Keratinocyte (primary cell): Measurements from ENCODE around the gene TLCD3B. TPM values are rescaled to one million over a fixed set of nuclear protein-coding genes. Genes with fewer than 3 reads are reported as not detected.

Source experiments
- DNase-seq: peaks from one replicate; pipeline ENCODE4 v3.0.0-alpha.2; 2011; ENCODE audit warnings: low read depth, missing footprints, low spot score
- FAIRE-seq: peaks from 2 replicates; lab custom pipeline; 2011; peaks lifted over from hg19 to GRCh38; lab: Jason Lieb, UNC
- H2AFZ ChIP-seq: 2 replicates; pipeline ENCODE4 v1.6.0; 2012; ENCODE audit warnings: low read length, control low read depth, inconsistent platforms; ENCODE audit not compliant: control insufficient read depth
- H3K27ac ChIP-seq: 2 replicates; pipeline ENCODE4 v1.5.1; 2011; ENCODE audit warnings: low read length; ENCODE audit not compliant: control insufficient read depth, insufficient read depth
- H3K27me3 ChIP-seq: 3 replicates; pipeline ENCODE4 v1.6.0; 2011; ENCODE audit warnings: low read length; ENCODE audit not compliant: control insufficient read depth, insufficient read depth; ENCODE audit errors: extremely low read depth
- H3K36me3 ChIP-seq, 2 experiments: 2 replicates in 1 of 2; 3 replicates in 1 of 2; pipeline ENCODE4 v1.5.1; 2011; ENCODE audit warnings: low read length in 2 of 2, mild to moderate bottlenecking in 1 of 2; ENCODE audit not compliant: control insufficient read depth in 2 of 2, insufficient read depth in 2 of 2; ENCODE audit errors: extremely low read depth in 1 of 2
- H3K4me1 ChIP-seq: 3 replicates; pipeline ENCODE4 v1.5.1; 2011; ENCODE audit warnings: low read length; ENCODE audit not compliant: control insufficient read depth, insufficient read depth; ENCODE audit errors: extremely low read depth
- H3K4me2 ChIP-seq: 3 replicates; pipeline ENCODE4 v1.6.0; 2011; ENCODE audit warnings: low read depth, low read length; ENCODE audit not compliant: control insufficient read depth, insufficient read depth; ENCODE audit errors: extremely low read depth
- H3K4me3 ChIP-seq, 3 experiments: fragments of 200-600 bp in 1 of 3; sonication (generic) in 1 of 3; 2 replicates in 2 of 3; 3 replicates in 1 of 3; pipeline ENCODE4 v1.5.1; 2011 to 2016; ENCODE audit warnings: low read length in 3 of 3, mild to moderate bottlenecking in 3 of 3, control low read depth in 2 of 3, inconsistent platforms in 1 of 3, low read depth in 1 of 3, mixed read lengths in 1 of 3, mixed run types in 1 of 3, moderate library complexity in 1 of 3; ENCODE audit not compliant: control insufficient read depth in 2 of 3, insufficient read depth in 2 of 3; ENCODE audit errors: extremely low read depth in 1 of 3
- H3K79me2 ChIP-seq: 2 replicates; pipeline ENCODE4 v1.6.0; 2012; ENCODE audit warnings: low read length; ENCODE audit not compliant: control insufficient read depth, insufficient read depth
- H3K9ac ChIP-seq: 3 replicates; pipeline ENCODE4 v1.6.0; 2011; ENCODE audit warnings: low read length; ENCODE audit not compliant: control insufficient read depth, insufficient read depth; ENCODE audit errors: extremely low read depth
- H3K9me1 ChIP-seq: 3 replicates; pipeline ENCODE4 v1.6.0; 2011; ENCODE audit warnings: low read length; ENCODE audit not compliant: control insufficient read depth, insufficient read depth; ENCODE audit errors: extremely low read depth
- H3K9me3 ChIP-seq: 2 replicates; pipeline ENCODE4 v1.5.1; 2012; ENCODE audit warnings: low read depth, low read length; ENCODE audit not compliant: control insufficient read depth
- H4K20me1 ChIP-seq: 3 replicates; pipeline ENCODE4 v1.6.0; 2011; ENCODE audit warnings: low read length; ENCODE audit not compliant: control insufficient read depth, insufficient read depth; ENCODE audit errors: extremely low read depth
- CTCF ChIP-seq, 3 experiments: IDR thresholded peaks in 1 of 3; conservative IDR thresholded peaks in 1 of 3; optimal IDR thresholded peaks in 1 of 3; 2 replicates in 2 of 3; 3 replicates in 1 of 3; pipeline versions ENCODE3 to v1.5.1; 2011; ENCODE audit warnings: low read length in 3 of 3, mild to moderate bottlenecking in 3 of 3, moderate library complexity in 2 of 3, control low read depth in 1 of 3, inconsistent platforms in 1 of 3; ENCODE audit not compliant: insufficient read depth in 2 of 3; ENCODE audit errors: extremely low read depth in 1 of 3
- EZH2 ChIP-seq: IDR thresholded peaks from one replicate; pipeline ENCODE4 v1.6.1; 2012; ENCODE audit warnings: inconsistent platforms, mild to moderate bottlenecking, low read length, moderate library complexity
- dilution Hi-C: fragments of 300-500 bp; cut with MboI; formaldehyde crosslinking; loops from one replicate; pipeline ENCODE4 v1.7.0; 2020; ENCODE audit warnings: low sequenced_read_pairs; ENCODE audit not compliant: extremely low pct_ligation_motif_present
- polyA plus RNA-seq, 5 experiments: library from polyadenylated mRNA; depleted of rRNA in 3 of 5; stranded (reverse) in 3 of 5; stranded (forward) in 1 of 5; unstranded in 1 of 5; fragments of >200 nt; gene quantifications; 1 replicate in 1 of 5; 2 replicates in 3 of 5; 3 replicates in 1 of 5; pipeline versions ENCODE4 v1.2.1 to v1.2.3, GENCODE V29; 2011 to 2012; ENCODE audit warnings: missing spikeins in 2 of 5, low read depth in 1 of 5, low replicate concordance in 1 of 5

The TLCD3B gene
- polyA plus RNA-seq, 1 donor (not counting 4 experiments of a cell fraction or from before 2014, with no cell fraction given), result not detected

GRCh38 chr16:29992344-29992967 is 38.6 kb downstream of the TLCD3B start:
- Histone ChIP-seq H3K79me2 (peaks cover 10% of the 10 kb centered on the region), H3K4me1 (peaks cover 24% of the 10 kb centered on the region), H3K27me3 (no peaks in the 10 kb centered on the region), H3K4me3 (no peak overlapping the region), H3K9me3 (no peaks in the 10 kb centered on the region), H3K9ac (no peak overlapping the region), H3K36me3 (peaks cover 24 to 47% of the 10 kb centered on the region in 2 experiments), H3K9me1 (no peaks in the 10 kb centered on the region), H3K4me2 (no peak overlapping the region), H3K27ac (no peak overlapping the region), H2AFZ (no peak overlapping the region), H4K20me1 (no peaks in the 10 kb centered on the region)
- no peak for FAIRE-seq
- dilution Hi-C loops, result no loop called here
- no peak for DNase-seq
- TF ChIP-seq CTCF (optimal IDR thresholded peaks at IDR 0.05 in 1 of 3, IDR thresholded peaks at IDR 0.05 in 1 of 3, conservative IDR thresholded peaks at IDR 0.05 in 1 of 3; ENCODE audit: extremely low read depth in 1 of 3, insufficient read depth in 2 of 3, low read length in 3 of 3) (no peak), EZH2 (no peak)

- Histone ChIP-seq H3K36me3 (peaks cover 32 to 50% of the 10 kb centered on the region in 2 experiments), H3K27ac (no peak overlapping the region), H3K9me3 (no peaks in the 10 kb centered on the region), H3K79me2 (peaks cover 4% of the 10 kb centered on the region), H3K4me1 (peaks cover 18% of the 10 kb centered on the region), H4K20me1 (no peaks in the 10 kb centered on the region), H3K27me3 (no peaks in the 10 kb centered on the region), H3K4me2 (no peak overlapping the region), H2AFZ (no peak overlapping the region), H3K9me1 (no peaks in the 10 kb centered on the region), H3K9ac (no peak overlapping the region), H3K4me3 (no peak overlapping the region)
- TF ChIP-seq CTCF (optimal IDR thresholded peaks at IDR 0.05 in 1 of 3, IDR thresholded peaks at IDR 0.05 in 1 of 3, conservative IDR thresholded peaks at IDR 0.05 in 1 of 3; ENCODE audit: extremely low read depth in 1 of 3, insufficient read depth in 2 of 3, low read length in 3 of 3), result no peak
- TF ChIP-seq EZH2, result no peak
- FAIRE-seq (no peak), DNase-seq (no peak)
- dilution Hi-C loops, result no loop called here
Measured at GRCh38 chr16:29991571-29991904, 39.5 kb downstream of the TLCD3B start.
